ENCODE data around the gene WDR18.

WDR18 gene

DNA sequence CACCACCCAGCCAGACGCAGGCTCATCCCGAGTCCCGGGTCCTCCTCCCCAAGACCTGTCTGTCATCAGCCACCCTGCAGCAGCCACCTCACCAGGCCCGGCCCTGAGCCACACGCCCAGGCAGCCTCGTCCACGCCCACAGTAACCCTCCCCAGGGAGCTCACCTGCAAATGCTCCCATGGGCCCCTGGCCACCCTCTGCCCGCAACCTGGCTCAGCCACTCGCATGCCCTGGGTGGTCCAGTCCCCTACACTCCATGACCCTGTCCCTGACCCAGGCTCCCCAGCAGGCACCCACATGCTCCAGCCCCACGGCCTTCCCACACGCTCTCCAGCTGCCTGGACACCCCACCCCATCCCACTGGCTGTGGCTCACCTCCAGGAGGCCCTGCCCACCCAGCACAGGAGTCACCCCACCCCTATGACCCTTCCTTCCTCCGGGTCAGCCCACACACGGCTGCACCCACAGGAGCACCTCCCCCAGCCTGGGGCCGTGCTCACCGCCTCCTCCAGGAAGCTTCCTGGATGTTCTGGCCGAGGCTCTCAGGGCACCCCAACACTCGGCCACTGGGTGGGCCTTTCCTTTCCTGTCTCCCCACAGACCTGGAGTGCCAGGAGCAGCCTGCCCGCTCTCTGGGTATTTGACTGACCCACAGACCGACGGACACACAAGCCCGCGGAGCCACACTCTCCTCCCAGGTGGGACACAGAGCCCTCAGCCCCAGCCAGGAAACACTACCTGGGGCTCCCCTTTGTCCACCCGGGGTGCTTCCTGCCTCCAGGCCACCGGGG, 33.2 kb downstream of the WDR18 start:
- TF ChIP-seq, protein P1, sequence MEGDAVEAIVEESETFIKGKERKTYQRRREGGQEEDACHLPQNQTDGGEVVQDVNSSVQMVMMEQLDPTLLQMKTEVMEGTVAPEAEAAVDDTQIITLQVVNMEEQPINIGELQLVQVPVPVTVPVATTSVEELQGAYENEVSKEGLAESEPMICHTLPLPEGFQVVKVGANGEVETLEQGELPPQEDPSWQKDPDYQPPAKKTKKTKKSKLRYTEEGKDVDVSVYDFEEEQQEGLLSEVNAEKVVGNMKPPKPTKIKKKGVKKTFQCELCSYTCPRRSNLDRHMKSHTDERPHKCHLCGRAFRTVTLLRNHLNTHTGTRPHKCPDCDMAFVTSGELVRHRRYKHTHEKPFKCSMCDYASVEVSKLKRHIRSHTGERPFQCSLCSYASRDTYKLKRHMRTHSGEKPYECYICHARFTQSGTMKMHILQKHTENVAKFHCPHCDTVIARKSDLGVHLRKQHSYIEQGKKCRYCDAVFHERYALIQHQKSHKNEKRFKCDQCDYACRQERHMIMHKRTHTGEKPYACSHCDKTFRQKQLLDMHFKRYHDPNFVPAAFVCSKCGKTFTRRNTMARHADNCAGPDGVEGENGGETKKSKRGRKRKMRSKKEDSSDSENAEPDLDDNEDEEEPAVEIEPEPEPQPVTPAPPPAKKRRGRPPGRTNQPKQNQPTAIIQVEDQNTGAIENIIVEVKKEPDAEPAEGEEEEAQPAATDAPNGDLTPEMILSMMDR (IDR thresholded peaks at IDR 0.05; ENCODE audit: extremely low read depth, missing control alignments) = no peak
- no peak for DNase-seq (ENCODE audit: low spot score)

DNA sequence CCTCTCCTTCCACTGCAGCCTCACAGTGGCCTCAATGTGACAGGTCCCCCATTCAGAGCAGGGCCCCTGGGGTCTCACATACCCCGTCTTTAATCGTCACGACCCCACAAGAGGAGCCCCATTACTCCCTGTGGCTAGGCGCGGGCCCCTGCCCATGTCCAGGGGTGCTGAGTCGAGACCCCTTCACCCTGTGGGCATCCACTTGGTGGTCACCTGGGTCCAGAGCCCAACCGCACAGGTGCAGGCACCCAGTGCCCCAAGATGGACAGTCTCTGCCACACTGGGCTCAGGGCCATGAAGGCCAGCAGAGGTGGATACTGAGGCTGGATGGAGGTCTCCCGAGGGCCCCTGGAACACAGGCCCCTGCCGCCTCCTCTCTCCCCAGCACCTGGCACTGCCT, 33.8 kb downstream of the WDR18 start:
- no peak for DNase-seq (ENCODE audit: low spot score)

DNA sequence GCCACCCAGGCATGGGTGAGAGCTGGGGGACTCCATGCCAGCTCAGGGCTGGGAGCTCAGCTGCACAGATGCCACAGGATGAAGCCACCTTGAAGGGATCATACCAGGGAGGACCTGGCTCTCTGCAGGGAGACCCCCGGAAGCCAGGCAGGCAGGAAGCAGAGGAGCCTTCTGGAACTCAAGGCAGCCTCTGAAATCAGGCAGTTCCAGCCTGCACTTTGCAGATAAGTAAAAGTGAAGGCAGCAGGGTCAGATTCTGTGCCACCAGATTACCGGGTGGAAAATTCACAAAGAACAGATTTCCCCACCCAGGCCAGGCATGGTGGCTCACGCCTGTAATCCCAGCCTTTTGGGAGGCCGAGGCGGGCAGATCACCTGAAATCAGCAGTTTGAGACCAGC, 34.2 kb downstream of the WDR18 start:
- no peak for DNase-seq (ENCODE audit: low spot score)
- TF ChIP-seq, protein P1 (IDR thresholded peaks at IDR 0.05; ENCODE audit: extremely low read depth, missing control alignments) = no peak

More for the DNA sequence above, 33.8 kb downstream of the WDR18 start:
- TF ChIP-seq, protein P1 (IDR thresholded peaks at IDR 0.05; ENCODE audit: extremely low read depth, missing control alignments) = no peak

DNA sequence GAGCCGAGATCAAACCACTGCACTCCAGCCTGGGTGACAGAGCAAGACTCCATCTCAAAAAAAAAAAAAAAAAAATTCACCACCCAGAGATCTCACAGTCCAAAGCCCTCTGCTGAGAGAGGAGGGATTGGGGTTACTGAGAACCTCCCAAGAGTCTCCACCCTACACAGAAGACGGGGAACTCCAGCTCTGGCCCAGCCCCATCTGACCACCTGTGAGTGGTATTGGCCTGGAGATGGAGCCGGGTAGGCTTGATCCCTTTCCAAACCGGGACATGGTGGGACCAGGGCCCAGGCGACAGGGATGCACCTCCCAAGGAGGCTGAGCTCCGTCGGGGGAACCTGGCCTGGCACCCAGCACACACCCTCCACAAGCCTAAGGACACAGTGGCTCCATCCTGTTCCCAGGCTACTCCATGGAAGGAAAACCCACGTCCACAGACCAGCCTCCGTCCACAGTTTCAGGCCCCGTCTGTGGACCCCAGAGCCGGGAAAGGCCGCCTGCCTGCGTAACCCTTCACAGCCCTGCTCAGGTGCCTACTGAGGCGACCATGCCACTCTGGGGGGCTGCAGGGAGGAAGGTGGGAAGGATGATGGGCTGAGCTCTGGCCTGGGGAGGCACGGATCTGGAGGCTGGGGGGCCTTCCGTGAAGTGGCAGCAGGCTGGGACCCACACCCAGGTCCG, 34.9 kb downstream of the WDR18 start:
- no peak for DNase-seq (ENCODE audit: low spot score)
- TF ChIP-seq, protein P1 (IDR thresholded peaks at IDR 0.05; ENCODE audit: extremely low read depth, missing control alignments) = no peak

DNA sequence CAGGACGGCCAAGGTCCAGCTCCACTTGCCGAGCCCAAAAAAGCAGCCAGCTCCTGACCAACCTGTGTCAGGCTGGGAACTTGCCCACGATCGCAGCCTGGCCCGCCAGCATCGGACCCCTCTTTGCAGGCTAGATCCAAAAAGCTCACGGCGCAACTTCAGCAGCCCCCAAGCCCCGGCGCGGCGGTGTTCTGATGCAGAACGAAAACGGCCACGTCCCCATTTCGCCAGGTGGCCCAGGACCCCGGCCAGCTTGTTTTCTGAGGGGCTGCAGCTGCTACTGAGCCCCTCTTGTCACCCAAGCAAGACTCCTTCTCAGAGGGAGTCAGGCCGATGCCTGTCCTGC, 35.4 kb downstream of the WDR18 start:
- TF ChIP-seq, protein P1 (IDR thresholded peaks at IDR 0.05; ENCODE audit: extremely low read depth, missing control alignments) = no peak
- DNase-seq (ENCODE audit: low spot score) = no peak

DNA sequence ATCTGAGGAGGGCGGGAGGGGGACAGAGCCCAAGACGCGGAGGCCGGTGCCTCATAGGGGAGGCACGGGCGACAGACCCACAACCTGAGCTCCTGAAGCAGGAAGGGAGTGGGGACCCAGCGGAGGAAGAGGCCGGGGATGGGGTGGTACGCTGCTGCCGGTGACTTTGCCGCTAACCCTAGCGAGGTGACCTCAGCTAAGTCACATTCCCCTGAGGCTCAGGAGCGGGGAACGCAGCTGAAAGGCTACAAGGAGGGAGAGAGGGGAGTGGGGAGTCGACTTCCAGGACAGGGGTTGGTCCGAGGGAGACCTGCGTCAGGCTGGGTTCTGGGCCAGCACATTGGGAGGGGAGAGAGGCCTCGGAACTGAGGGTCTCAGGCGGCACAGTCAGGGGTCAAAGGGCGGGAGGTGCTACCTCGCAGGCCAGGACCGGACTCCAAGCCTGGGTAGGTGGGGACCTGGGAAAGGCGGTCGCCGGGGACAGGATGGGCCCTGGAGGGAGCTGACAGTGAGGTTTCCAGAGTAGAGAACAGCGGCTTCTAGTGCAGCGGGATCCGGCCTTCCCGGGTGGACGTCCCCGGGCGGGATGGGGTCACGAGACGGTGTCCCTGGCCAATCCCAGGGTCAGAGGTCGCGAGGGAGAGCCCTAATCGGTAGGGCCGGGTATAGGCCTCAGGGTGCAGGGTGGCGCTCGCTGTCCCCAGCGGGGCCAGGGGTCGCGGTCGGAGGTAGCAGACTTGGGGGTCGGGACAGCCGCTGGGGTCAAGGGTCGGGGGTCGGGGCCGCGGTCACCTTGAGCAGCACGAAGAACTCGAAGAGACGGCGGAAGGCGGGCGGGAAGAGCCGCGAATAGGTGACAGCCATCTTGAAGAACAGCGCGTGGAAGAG, 36.1 kb downstream of the WDR18 start:
- TF ChIP-seq, protein P1 (IDR thresholded peaks at IDR 0.05; ENCODE audit: extremely low read depth, missing control alignments) = no peak
- no peak for DNase-seq (ENCODE audit: low spot score)

Data from GM20000 (cell line).